Uterus (tissue), 2 donors: ENCODE data around the gene RNASE8.

Experiments used
- CTCF ChIP-seq, 4 experiments: fragments of 200-600 bp in 2 of 4; fragments of 450-650 bp in 2 of 4; sonication (generic) in 2 of 4; IDR thresholded peaks; one replicate each; pipeline ENCODE4 v1.5.1; 2016 to 2019; ENCODE audit warnings: antibody characterized with exemption in 4 of 4, mild to moderate bottlenecking in 2 of 4, moderate library complexity in 1 of 4
- POLR2A ChIP-seq, 2 donors: fragments of 450-650 bp; IDR thresholded peaks; one replicate each; pipeline ENCODE4 v1.6.1; 2016; ENCODE audit warnings: antibody characterized with exemption in 2 of 2, mild to moderate bottlenecking in 1 of 2, moderate library complexity in 1 of 2

GRCh38 chr14:21029917-21030316, 27.7 kb upstream of the RNASE8 start, which contains the start of gene TPPP2:
- TF ChIP-seq CTCF (IDR thresholded peaks at IDR 0.05) (no peak), POLR2A (IDR thresholded peaks at IDR 0.05) (no peak)
